ENCODE measurements around the gene CMTM8. TPM values are rescaled to one million over a fixed set of nuclear protein-coding genes. Genes with fewer than 3 reads are reported as not detected.

Gene CMTM8
- total and polyA plus RNA-seq, 2 donors (not counting 1 experiment from before 2014, with no cell fraction given) = under 0.01 to 0.50 TPM

- Histone ChIP-seq H3K4me2 (ENCODE audit: extremely low read depth, insufficient read depth, low read length) (no peak overlapping the region), H3K9ac (ENCODE audit: insufficient read depth, low read length) (no peak overlapping the region), H3K27me3 (ENCODE audit: control insufficient read depth, insufficient read depth, low read length) (no peaks in the 10 kb centered on the region), H4K20me1 (ENCODE audit: control insufficient read depth, extremely low read depth, insufficient read depth, low read length) (no peaks in the 10 kb centered on the region), H3K36me3 (ENCODE audit: control insufficient read depth, insufficient read depth, low read length) (no peaks in the 10 kb centered on the region), H3K4me1 (ENCODE audit: control insufficient read depth, extremely low read depth, insufficient read depth, low read length) (no peaks in the 10 kb centered on the region), H3K4me3 (replicated peaks in 1 of 4; ENCODE audit: control extremely low read depth in 1 of 4, insufficient read depth in 1 of 4, low read depth in 3 of 4, low read length in 4 of 4) (no peak overlapping the region), H3K9me3 (ENCODE audit: control insufficient read depth, insufficient read depth, low read depth, low read length) (no peaks in the 10 kb centered on the region), H3K27ac (ENCODE audit: insufficient read depth, low read length) (no peak overlapping the region), H2AFZ (ENCODE audit: low read length) (no peak overlapping the region), H3K79me2 (ENCODE audit: control insufficient read depth, insufficient read depth, low read length) (no peaks in the 10 kb centered on the region)
- TF ChIP-seq CTCF (conservative IDR thresholded peaks at IDR 0.05 in 1 of 2, IDR thresholded peaks at IDR 0.05 in 1 of 2; ENCODE audit: low read depth in 1 of 2, low read length in 2 of 2) (no peak), EZH2 (IDR thresholded peaks at IDR 0.05; ENCODE audit: low read length, missing control alignments) (no peak)
- DNase-seq (ENCODE audit: low read depth in 2 of 2) = no peak
Measured at GRCh38 chr3:32274306-32274705, 35.8 kb downstream of the CMTM8 start.

- no peaks in the 10 kb centered on the region for H3K79me2 ChIP-seq (ENCODE audit: control insufficient read depth, insufficient read depth, low read length)
- DNase-seq (ENCODE audit: low read depth in 2 of 2) = no peak
- H3K4me2 ChIP-seq (ENCODE audit: extremely low read depth, insufficient read depth, low read length) = no peak overlapping the region
- no peak overlapping the region for H3K4me3 ChIP-seq (replicated peaks in 1 of 4; ENCODE audit: control extremely low read depth in 1 of 4, insufficient read depth in 1 of 4, low read depth in 3 of 4, low read length in 4 of 4)
- no peak overlapping the region for H2AFZ ChIP-seq (ENCODE audit: low read length)
- H3K36me3 ChIP-seq (ENCODE audit: control insufficient read depth, insufficient read depth, low read length) = no peaks in the 10 kb centered on the region
- H3K27ac ChIP-seq (ENCODE audit: insufficient read depth, low read length) = no peak overlapping the region
- TF ChIP-seq CTCF (conservative IDR thresholded peaks at IDR 0.05 in 1 of 2, IDR thresholded peaks at IDR 0.05 in 1 of 2; ENCODE audit: low read depth in 1 of 2, low read length in 2 of 2) (no peak), EZH2 (IDR thresholded peaks at IDR 0.05; ENCODE audit: low read length, missing control alignments) (no peak)
- no peaks in the 10 kb centered on the region for H3K27me3 ChIP-seq (ENCODE audit: control insufficient read depth, insufficient read depth, low read length)
- no peaks in the 10 kb centered on the region for H3K9me3 ChIP-seq (ENCODE audit: control insufficient read depth, insufficient read depth, low read depth, low read length)
- no peak overlapping the region for H3K9ac ChIP-seq (ENCODE audit: insufficient read depth, low read length)
- H4K20me1 ChIP-seq (ENCODE audit: control insufficient read depth, extremely low read depth, insufficient read depth, low read length) = no peaks in the 10 kb centered on the region
- H3K4me1 ChIP-seq (ENCODE audit: control insufficient read depth, extremely low read depth, insufficient read depth, low read length) = no peaks in the 10 kb centered on the region
Measured at GRCh38 chr3:32275506-32275905, 37.0 kb downstream of the CMTM8 start.

GRCh38 chr3:32276279-32276841, 37.9 kb downstream of the CMTM8 start:
- no peak overlapping the region for H2AFZ ChIP-seq (ENCODE audit: low read length)
- H3K27ac ChIP-seq (ENCODE audit: insufficient read depth, low read length) = no peak overlapping the region
- peak in 1 of 2 donors; percentile 71 for DNase-seq (ENCODE audit: low read depth in 2 of 2)
- no peaks in the 10 kb centered on the region for H3K27me3 ChIP-seq (ENCODE audit: control insufficient read depth, insufficient read depth, low read length)
- TF ChIP-seq CTCF (conservative IDR thresholded peaks at IDR 0.05 in 1 of 2, IDR thresholded peaks at IDR 0.05 in 1 of 2; ENCODE audit: low read depth in 1 of 2, low read length in 2 of 2) = no peak
- TF ChIP-seq EZH2 (IDR thresholded peaks at IDR 0.05; ENCODE audit: low read length, missing control alignments) = no peak
- no peak overlapping the region for H3K4me2 ChIP-seq (ENCODE audit: extremely low read depth, insufficient read depth, low read length)
- no peaks in the 10 kb centered on the region for H3K36me3 ChIP-seq (ENCODE audit: control insufficient read depth, insufficient read depth, low read length)
- H4K20me1 ChIP-seq (ENCODE audit: control insufficient read depth, extremely low read depth, insufficient read depth, low read length) = no peaks in the 10 kb centered on the region
- no peak overlapping the region for H3K9ac ChIP-seq (ENCODE audit: insufficient read depth, low read length)
- no peaks in the 10 kb centered on the region for H3K79me2 ChIP-seq (ENCODE audit: control insufficient read depth, insufficient read depth, low read length)
- H3K9me3 ChIP-seq (ENCODE audit: control insufficient read depth, insufficient read depth, low read depth, low read length) = no peaks in the 10 kb centered on the region
- no peaks in the 10 kb centered on the region for H3K4me1 ChIP-seq (ENCODE audit: control insufficient read depth, extremely low read depth, insufficient read depth, low read length)
- no peak overlapping the region for H3K4me3 ChIP-seq (replicated peaks in 1 of 4; ENCODE audit: control extremely low read depth in 1 of 4, insufficient read depth in 1 of 4, low read depth in 3 of 4, low read length in 4 of 4)

All from fibroblast of lung (primary cell).